ENCODE measurements around the gene NCKAP5.

NCKAP5 gene

DNA sequence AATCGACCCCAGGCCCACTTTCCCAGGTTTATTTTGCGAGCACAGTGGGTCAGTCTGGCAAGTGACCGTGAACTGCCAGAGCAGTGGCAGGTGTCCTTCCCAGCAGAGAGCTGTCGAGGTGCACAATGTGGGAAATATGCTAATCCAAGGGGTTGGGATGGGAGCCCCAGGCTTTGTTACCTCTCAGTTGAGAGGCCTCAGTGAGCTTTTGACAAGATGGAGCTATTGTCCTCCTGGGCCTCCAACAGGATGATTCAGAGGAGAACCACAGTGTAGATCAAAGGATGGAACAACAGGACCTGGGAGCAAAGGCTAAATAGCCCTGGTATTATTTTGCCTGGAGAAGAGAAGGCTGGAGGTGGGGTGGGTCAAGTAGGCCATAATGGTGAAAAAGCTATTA is 150.8 kb downstream of the NCKAP5 start:
- DNase-seq = no peak

DNA sequence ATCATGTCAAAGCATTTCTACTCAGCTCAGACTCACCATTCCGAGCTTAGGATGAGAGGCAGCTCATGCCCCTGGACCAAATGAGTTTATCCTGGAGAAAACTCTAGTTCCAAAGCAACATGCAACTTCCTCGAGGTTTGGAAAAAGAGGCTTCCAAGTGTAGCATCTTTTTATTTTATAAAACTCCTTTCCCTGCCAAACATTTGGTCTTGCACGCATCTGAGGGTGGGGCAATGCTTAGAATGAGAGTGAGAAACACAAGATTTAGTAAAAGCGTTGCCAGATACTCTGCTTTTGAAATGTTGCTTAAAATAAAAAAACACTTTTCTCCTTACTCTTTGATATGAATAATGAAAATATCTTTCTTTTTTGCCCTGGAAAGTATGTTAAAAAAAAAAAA is 151.5 kb downstream of the NCKAP5 start:
- no peak for DNase-seq

DNA sequence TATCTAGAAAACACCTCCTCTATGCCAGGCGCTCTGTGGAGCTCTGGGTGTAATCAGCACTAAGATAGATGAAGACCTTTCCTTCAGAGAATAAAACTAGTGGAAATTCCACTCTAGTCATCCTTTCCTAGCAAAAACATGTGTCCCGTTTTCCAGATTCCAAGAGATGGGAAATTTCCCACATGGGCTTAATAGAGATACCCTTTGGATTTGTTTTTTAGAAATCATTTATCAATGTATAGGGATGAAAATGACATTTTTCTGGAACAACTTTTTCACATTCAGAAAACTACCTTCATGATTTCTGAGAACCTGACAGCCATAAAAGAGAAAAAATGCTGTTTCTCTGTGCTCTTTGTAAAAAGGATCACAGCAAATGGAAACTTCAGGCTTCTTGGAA is 152.1 kb downstream of the NCKAP5 start:
- no peak for DNase-seq

DNA sequence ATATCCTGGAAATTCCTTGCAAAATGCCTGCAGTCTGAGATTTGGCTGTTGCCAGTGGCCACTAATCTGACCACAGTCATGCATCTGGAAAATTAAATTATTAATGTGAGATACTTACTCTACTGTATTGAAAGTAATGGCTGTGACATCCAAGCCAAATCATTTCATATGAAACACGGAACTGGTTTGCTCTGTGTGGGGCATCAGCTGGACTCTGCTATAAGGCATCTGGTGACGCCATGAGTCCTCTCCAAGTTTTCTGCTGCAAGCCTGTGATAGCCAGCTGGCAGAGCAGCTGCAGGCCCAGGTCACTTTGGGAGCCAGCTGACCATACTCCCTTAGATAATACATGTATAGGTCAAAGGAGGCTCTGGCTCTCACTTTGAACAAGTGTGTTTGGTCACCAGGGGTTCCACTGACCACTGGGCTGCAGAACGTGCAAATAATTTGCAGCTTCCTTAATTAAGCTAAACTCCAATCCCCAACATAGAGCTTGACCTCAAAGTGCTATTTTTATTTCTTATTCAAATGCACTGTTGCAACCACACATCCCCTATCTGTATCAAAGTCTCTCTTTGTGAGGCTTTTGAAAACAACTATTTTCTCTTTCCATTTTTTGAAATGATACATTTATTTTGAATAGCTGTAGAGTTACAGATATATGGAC is 152.9 kb downstream of the NCKAP5 start:
- no peak for DNase-seq

DNA sequence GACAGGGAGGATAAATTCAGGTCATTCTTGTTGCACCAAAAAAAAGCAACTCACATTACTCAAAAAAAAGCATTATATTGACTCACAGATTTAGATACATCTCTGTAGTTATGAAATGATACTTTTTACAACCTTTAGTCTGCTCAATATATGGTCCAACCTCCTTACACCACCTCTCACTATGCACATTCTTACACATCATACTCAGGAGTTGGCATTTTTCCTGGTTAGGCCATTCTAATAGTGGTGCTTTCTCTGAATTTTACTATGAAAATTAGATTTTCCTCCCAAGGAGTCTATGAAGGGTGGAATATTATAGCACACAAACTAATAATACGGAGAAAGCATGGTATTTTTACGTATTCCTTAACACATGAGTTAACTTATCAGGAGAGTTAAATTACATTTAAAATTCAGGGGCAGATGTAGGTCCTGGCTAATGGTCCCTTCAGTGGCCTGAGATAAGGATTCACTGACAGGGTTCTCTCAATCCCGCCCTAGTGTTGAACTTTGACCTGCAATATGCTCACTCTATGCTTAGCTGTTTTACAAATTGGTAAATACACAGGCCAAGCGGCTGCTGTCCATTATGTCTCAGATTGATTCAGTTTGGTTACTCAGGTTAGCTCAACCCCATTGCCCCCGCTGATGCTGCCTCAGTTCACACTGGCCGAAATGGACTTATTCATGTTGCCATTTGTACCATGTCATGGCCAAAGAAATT is 153.6 kb downstream of the NCKAP5 start:
- no peak for DNase-seq

DNA sequence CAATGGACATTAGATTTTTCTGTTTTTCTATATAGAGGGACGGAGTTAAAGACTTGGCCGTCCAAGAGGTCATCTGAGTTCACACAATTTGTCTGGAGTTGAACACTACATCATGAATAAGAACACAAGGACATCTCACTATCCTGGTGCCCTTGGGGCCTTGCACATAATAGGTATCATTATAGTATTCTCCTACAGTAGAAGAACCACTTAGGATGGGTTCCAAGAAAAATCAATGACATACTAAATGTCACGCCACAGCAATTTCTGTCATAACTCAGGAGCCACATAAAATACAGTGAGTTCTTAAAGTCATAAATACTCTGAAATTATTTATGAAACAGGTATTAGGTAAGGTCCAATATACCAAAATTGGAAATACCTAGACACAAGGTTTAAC is 154.4 kb downstream of the NCKAP5 start:
- no peak for DNase-seq

DNA sequence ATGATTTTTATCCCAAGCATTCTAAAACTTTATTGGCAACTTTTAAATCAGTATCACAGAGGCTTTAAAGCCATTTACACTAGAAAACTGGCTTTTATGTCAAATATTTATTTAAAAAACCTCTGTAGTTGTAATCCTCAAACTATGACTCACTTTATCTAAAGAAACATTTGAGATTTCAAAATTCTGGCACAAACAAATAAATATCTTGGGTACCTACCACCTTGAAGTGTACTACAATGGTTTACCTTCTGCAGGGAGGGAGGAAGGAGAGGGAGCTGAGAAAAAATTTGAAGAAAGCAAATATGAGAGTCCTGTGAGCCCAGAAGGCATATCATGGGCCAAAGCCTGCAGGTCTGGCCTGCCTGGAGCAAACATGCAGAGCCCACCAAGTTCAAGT is 155.6 kb downstream of the NCKAP5 start:
- no peak for DNase-seq

DNA sequence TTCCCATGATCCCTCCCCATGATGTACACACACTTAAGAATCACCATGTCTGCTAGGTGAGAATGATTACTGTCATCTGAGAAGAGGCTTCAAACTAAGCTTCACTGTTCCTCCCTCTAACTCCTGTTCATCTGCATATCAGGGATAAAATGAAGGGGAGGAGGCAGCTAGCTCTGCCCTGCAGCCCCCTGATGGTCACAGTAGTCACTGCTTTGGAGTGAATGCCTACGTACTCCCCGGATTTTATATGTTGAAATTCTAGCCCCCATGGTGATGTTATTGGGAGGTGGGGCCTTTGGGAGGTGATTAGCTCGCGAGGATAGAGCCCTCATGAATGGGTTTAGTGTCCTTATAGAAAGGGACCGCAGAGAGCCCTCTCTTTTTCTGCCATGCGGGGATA is 156.4 kb downstream of the NCKAP5 start:
- DNase-seq = no peak

DNA sequence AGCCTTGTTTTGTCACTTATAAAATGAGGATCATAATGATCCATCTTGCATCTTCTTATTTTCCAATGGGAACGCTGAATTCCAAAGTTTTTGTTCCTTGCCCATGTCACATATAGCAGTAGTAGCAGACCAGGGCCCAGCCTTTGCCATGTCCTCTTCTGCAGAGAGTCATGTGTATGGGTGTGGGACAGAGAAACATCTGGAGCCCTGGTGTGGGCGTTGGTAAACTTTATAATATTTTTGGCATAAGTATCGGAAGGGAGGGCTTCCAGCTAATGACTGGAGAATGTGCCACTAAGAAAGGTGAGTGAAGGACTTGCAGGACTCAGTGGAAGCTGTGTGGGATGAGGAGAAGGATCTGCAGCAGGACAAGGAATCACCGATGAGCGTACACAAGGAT is 157.2 kb downstream of the NCKAP5 start:
- no peak for DNase-seq

DNA sequence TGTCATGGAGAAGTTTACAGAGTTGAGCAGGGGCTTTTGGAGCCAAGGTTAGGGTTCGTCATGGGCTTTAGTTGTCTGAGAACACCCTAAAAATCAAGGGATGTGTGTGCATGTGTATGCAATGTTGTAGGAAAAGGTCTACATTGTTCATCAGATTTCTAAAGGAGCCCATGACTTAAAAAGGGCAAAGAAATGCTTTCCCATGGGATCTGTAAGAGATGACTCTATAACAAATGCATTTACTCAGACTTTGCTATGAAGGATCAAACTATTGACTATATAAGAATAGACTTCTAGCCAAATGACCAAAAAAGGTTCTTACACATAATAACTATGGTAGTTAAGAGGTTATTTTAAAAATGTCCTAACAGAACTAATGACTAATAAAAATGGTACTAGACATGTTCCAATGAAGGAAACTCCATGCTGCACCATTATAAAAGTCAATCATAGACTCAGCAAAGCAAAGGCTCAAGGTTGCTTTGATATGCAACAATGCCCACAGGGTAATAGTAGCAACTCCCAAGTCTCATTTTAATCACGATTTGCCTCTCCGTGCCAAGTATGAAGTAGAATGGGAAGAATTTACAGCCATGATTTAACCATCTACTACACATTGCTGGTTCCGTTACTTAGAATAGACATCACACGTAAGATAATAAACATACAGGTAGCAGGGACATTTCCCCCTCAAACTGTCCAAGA is 158.5 kb downstream of the NCKAP5 start:
- DNase-seq = no peak

DNA sequence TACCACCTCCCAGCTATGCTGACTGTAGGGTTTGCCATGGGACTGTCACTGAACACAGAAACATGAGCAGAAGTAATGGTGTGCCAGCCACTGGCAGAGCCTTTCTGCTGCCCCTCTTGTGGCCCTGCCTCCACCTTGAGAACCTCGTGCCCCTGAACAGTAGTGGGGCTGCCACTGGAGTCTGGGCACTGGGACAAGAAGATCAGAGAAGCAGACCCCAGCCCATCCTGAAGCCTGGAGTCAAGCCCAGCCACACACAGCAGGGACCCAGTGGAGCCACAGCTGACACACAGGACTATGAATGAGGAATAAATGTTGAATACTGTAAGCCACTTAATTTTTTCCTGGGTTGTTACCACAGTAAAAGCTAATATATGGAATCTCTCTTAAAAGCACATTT is 159.6 kb downstream of the NCKAP5 start:
- no peak for DNase-seq

DNA sequence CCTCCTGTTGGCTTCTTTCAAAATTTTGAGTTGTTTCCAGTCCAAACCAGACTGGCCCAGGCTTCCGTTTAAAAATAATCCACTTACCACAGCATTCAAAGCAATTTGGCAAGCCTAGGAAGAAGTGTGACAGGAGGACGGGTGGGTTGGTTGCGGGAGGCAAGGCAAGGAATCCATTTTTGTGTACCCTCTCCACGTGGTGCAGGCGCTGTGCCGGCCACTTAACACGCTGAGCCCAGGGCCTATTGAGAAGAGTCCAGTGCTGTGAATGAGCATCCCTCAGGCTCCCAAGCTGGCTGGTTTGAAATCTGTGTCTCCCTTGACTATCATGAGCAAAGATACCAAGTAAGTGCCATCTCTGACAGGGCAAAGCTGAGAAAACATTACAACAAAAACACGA is 160.9 kb downstream of the NCKAP5 start:
- DNase-seq = no peak

DNA sequence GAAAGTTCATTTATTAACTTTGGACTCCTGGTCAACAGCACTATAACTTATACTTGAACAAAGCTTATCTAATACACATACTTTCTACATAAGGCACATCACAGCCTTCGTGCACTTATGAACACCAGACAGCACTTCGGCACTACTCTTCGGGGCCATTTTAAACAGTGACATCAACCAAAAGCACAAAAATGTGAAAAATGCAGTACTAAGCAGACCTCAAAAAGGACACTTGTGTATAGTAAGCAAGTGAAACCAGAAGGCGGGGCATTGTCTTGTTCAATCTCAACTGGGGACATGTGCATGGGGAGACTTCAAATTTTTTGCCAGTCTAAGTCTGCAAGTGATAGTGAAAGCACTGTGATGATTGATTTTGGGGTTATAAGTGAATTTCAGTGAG is 163.0 kb downstream of the NCKAP5 start:
- no peak for DNase-seq

DNA sequence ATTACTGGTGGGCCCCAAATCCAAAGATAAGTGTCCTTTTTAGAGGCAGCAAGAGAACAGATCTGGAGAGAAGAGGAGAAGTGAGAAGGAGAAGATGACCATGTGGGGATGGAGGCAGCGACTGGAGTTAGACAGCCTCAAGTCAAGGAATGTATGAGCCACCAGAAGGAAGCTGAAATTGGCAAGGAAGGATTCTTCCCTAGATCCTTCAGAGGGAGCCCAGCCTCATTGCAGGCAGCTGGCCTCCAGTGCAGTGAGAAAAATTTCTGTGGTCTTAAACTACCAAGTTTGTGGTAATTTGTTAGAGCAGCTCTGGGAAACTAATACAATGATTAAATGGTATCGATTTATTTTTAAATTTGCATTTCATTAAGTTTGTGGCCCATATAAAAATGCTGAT is 167.9 kb downstream of the NCKAP5 start:
- DNase-seq = no peak

DNA sequence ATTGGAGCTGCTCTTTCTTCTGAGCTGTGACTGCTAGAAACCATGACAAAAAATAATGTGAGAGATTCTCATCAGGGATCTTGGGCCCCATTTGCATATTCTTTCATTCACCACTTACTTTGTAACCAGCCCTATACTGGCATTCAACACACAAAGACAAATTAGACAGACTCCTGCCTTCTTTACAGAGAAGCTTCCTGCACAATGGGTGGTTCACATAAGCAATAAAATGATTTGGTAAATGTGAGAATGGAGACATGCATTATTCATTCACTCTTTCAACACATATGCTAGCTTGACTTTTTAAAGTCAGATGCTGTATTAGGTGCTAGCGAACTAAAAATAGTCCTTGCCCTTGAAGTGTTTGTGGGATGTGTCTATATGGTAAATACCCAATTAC is 174.4 kb downstream of the NCKAP5 start:
- DNase-seq = no peak

DNA sequence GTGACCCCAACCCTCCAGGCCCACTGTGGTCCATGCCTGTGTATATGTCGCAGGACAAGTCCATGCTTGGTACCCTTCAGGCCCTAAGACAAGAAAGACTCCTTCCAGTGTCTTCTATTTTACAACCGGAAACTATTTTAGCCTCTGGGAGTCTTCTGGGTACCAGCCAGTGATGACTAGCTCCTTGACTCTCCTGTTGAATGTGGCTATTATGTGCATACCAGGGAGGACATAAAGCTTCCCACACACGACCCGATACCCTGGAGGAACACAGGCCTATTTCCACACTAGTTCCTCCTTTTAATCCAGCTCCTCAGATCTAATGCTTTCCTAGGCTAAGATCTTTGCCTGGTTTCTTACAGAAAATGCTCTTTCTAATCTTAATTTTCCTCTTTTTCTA is 178.1 kb downstream of the NCKAP5 start:
- no peak for DNase-seq

DNA sequence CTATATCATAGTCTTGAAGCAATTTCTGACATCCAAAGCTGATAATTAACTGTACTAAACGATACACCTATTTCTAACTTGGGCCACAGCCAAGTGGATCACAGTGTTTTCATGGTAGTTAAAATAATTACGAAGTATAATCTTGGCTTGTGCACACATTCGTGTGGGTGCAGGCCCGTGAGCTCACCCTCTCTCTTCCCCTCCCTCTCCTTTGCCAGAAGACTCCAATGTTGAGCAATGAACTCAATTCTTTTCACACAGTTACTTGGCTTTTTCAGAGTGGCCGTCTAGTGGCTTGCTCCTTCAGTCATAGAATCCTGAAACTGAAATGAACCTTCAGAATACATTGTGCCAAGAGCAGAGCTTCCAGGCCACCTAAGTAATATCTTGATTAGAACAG is 178.7 kb downstream of the NCKAP5 start:
- DNase-seq = no peak

DNA sequence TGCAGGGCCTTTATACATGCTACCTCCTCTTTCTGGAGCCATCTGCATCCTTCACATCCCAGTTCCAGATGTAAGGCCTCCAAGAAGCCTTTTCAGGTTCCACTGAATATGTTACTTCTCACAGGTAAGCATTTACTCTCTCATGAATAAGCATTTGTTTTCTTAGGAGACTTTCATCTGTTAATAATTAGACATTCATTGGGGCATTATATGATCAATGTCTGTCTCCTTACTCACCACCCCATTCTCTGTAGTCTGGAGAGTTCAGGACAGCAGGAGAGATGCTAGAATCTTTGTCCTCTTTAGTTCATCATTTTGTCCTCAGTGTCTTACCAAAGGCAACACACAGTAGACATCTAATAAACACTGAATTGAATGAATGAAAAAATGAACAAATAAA is 185.7 kb downstream of the NCKAP5 start:
- DNase-seq = no peak

DNA sequence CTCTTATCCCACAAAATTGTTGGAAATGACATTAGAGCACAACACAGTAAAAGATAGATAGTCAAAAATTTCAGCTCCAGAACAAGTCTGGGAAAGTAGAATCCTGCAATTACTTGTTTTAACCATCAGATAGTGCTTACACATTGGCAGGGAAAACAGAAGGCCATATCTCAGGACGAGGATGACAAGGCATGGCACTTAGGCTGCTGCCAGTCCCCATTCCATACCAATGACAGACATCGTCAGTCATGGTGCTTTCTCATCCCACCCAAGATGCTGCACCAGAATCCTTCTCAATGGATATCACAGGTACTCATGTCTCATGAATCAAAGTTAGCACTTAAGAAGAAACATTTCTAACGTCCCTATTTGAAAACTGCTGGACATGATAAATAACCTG is 187.3 kb downstream of the NCKAP5 start:
- no peak for DNase-seq

DNA sequence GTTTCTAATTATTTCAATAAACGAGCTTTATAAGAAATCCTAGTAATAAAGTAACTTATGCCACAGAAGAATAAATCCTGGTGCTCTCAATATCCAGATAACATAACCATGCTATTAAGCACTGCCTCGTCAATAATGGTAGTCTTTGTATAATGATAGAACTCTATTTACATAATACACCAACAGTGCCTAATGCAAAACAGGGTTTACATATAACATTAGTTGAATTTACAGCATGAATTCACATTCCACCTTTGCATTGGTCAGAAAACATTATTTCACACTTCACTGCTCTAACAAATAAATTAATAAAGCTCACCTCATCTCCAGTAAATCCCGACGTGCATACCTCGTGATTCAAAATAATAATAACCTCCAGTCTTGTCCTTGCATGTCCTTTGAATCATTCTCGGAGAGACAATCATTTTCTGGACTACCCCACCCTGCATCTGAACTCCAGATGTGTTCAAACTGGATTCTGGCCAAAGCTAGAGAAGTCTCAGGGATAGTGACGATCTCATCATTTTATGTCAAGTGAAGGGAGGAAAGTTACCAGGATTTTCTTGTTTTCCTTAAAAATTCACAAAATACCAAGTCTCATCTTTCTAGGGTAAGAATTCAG is 189.2 kb downstream of the NCKAP5 start:
- DNase-seq = no peak

DNA sequence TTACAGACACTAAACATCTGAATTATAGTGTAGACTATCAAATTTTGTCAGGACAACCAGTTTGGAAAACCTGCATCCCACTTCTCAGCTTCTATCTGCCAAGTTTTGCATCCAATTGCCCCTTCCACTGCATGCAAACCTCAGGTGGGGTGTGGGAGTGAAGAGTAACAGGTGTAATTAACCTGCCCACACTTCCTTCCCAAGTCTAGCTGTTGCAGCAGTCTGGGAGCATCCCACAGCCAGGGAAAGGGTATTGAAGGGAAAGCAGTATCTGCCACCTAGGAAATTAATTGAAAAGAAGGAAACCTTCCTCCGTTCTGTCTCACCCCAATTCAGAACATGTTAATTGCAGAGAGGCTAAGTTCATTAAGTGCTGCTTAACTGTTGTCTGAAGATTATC is 189.9 kb downstream of the NCKAP5 start:
- no peak for DNase-seq

DNA sequence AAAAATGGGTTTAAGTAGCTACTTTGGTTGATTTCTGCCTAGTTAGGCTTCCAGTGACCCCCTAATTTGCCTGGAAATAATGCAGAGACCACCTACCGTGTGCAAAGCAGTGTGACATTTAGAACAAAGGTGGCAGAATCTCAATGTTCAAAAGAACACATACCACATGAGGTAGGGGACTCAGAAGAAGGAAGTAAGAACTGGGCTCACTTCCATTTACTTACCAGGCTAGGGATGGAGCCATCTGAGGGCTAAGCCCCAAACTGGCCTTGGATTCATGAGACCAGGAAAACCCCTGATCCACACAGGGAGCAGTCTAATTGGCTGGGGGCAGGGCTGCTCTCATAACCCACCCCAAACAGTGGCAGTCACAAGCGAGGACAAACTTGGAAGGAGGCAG is 190.7 kb downstream of the NCKAP5 start:
- no peak for DNase-seq

DNA sequence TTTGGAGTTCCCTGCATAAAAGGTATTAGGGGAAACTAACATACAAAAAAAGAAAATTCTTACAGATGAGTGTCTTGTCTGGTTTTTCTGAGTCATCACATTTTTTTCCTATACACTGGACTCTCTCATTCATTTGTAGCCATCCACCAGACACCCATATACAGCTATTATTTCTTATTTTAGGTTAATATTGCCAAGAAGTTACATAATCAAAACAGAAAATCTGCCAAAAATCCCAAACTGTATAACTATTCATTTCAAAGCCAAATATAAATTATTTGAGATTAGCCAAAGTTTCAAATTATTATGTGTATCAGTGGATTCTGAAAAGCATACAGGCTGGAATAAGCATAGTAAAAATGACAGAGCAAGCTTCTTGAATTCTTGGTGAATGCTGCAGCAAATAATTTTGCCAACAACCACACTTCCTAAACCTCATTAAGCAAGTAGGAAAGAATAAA is 191.2 kb downstream of the NCKAP5 start:
- DNase-seq = no peak

DNA sequence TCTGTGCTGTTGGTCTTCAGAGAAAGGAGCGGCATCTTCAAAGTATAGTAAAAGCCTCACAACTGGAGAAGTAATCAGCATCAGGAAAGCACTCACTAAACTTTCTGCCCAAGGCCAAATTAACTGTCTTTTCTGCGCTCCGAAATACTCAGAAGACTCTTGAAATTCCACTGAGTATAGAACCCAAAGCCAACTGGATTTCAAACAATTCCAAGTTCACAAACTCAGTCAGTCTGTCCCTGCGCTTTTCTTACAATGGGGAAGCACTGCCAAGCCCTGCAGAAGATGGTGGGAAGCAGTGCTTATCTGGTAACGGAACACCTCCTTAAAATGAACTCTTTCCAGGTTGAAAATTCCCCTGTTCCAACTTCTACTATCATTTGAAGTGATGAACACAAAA is 193.5 kb downstream of the NCKAP5 start:
- DNase-seq = no peak

Measured in NCI-H2107 (cell line).